Heart left ventricle (tissue), 13 donors: ENCODE measurements around the gene SPCS2.

Experiments
- CTCF ChIP-seq, 12 donors: fragments of 200-600 bp; sonication (generic) in 4 of 12; IDR thresholded peaks; one replicate each; pipeline versions ENCODE4 v1.5.0 to v1.8.0; 2018 to 2022; ENCODE audit warnings: antibody characterized with exemption in 12 of 12, mild to moderate bottlenecking in 5 of 12
- POLR2A ChIP-seq, 2 donors: fragments of 450-650 bp; IDR thresholded peaks; one replicate each; pipeline ENCODE4 v1.6.1; 2017; ENCODE audit warnings: antibody characterized with exemption in 2 of 2, mild to moderate bottlenecking in 2 of 2, moderate library complexity in 2 of 2
- donor health status: ischemic (EF 13 %, LVEDD 7.1; RV severe dilation, severe dysfunction).
- donor health status: DM: no; HTN: yes; CAD: no.
- donor health status: DM: no; HTN: no; CAD: no.
- donor health status: ischemic (EF 25% LVEDD 6.9; RV normal size, moderate dysfunction).
- donor health status: ischemic (EF 25% LVEDD 5.7; RV mildly dilated, moderate dysfunction).
- donor health status: ischemic (EF 35%, LVEDD 5.7; RV mildly dilated, moderate dysfunction).
- donor health status: nonischemic (EF 11% LVEDD 7.7; RV severe dilation, severe dysfunction).
- donor health status: DM: yes; HTN: yes; CAD: no.
- donor health status: PGD.
- donor health status: ischemic (EF 29% LVEDD 5.4; RV normal size, mild dysfunction).
- donor health status: nonischemic (EF 23%, LVEDD 6.1; RV moderate dilation, normal function).

- TF ChIP-seq CTCF (IDR thresholded peaks at IDR 0.05), result no peak
- TF ChIP-seq POLR2A (IDR thresholded peaks at IDR 0.05), result no peak
Measured at GRCh38 chr11:75013051-75013450, 64.0 kb downstream of the SPCS2 start.
